ENCODE data around the gene MICU1. TPM values are rescaled to one million over a fixed set of nuclear protein-coding genes. Genes with fewer than 3 reads are reported as not detected.

Gene MICU1
- total and polyA plus RNA-seq, 2 of the 13 experiments (the other 11 are each of a cell fraction or from before 2014, with no cell fraction given) = 32.5 to 56.1 TPM

DNA sequence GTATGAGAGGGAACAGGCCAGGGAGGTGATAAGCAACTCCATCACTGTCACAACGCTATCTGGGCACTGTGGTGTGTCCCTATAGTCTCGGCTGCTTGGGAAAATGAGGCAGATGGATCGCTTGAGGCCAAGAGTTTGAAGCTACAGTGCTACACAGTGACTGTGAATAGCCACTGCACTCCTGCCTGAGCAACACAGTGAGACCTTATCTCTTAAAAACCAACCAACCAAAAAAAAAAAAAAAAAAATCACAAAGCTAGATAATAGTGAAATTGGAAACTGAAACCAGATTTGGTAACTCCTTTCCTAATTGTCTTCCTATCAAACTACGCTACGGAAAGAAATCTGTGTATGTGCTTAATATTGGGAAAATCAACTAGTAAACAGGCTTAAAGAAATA lies 14.1 kb downstream of the MICU1 start:
- in situ Hi-C loops (cut with HindIII; ENCODE audit: extremely low pct_ligation_motif_present, low pct_unique_long_range_greater_than_20kb) = no loop called here
- FAIRE-seq = no peak
- Histone ChIP-seq H3K9ac (ENCODE audit: insufficient read depth, low read depth, low read length) (no peak overlapping the region), H3K4me2 (ENCODE audit: low read depth, low read length) (no peak overlapping the region), H4K20me1 (ENCODE audit: insufficient read depth, low read length) (no peaks in the 10 kb centered on the region), H3K9me3 (ENCODE audit: low read length) (no peaks in the 10 kb centered on the region), H3K4me3 (replicated peaks in 1 of 3; ENCODE audit: insufficient read depth in 1 of 3, low read depth in 2 of 3, low read length in 3 of 3) (no peak overlapping the region), H3K27me3 (ENCODE audit: control insufficient read depth in 1 of 2, insufficient read depth in 2 of 2, low read length in 2 of 2) (no peaks in the 10 kb centered on the region), H3K27ac (ENCODE audit: extremely low read length, insufficient read depth, low read length) (no peak overlapping the region), H3K79me2 (ENCODE audit: insufficient read depth, low read length) (peaks cover 36% of the 10 kb centered on the region), H3K36me3 (replicated peaks in 1 of 2; ENCODE audit: control insufficient read depth in 1 of 2, insufficient read depth in 2 of 2, low read length in 2 of 2) (no peaks in the 10 kb centered on the region), H3K4me1 (ENCODE audit: insufficient read depth, low read length) (peaks cover 12% of the 10 kb centered on the region), H2AFZ (ENCODE audit: low read length) (no peak overlapping the region)
- ChIA-PET CTCF (ENCODE audit: low intra/inter-chr PET ratio, low total read pairs) (no interaction called here), POLR2A (no interaction called here)
- no peak for DNase-seq (ENCODE audit: low spot score)
- TF ChIP-seq, protein P1, sequence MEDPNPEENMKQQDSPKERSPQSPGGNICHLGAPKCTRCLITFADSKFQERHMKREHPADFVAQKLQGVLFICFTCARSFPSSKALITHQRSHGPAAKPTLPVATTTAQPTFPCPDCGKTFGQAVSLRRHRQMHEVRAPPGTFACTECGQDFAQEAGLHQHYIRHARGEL (CRISPR knock-in tag; IDR thresholded peaks at IDR 0.05) = no peak
- TF ChIP-seq, protein P2, sequence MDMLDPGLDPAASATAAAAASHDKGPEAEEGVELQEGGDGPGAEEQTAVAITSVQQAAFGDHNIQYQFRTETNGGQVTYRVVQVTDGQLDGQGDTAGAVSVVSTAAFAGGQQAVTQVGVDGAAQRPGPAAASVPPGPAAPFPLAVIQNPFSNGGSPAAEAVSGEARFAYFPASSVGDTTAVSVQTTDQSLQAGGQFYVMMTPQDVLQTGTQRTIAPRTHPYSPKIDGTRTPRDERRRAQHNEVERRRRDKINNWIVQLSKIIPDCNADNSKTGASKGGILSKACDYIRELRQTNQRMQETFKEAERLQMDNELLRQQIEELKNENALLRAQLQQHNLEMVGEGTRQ (IDR thresholded peaks at IDR 0.05; ENCODE audit: low read depth, low read length) = no peak
- TF ChIP-seq, protein P2 (CRISPR knock-in tag; IDR thresholded peaks at IDR 0.05; ENCODE audit: borderline replicate concordance) = no peak
- TF ChIP-seq HES4 (CRISPR knock-in tag; IDR thresholded peaks at IDR 0.05; ENCODE audit: borderline replicate concordance) = no peak
- no peak for TF ChIP-seq NFIB (CRISPR knock-in tag; IDR thresholded peaks at IDR 0.05; ENCODE audit: borderline replicate concordance)
- TF ChIP-seq, protein P3, sequence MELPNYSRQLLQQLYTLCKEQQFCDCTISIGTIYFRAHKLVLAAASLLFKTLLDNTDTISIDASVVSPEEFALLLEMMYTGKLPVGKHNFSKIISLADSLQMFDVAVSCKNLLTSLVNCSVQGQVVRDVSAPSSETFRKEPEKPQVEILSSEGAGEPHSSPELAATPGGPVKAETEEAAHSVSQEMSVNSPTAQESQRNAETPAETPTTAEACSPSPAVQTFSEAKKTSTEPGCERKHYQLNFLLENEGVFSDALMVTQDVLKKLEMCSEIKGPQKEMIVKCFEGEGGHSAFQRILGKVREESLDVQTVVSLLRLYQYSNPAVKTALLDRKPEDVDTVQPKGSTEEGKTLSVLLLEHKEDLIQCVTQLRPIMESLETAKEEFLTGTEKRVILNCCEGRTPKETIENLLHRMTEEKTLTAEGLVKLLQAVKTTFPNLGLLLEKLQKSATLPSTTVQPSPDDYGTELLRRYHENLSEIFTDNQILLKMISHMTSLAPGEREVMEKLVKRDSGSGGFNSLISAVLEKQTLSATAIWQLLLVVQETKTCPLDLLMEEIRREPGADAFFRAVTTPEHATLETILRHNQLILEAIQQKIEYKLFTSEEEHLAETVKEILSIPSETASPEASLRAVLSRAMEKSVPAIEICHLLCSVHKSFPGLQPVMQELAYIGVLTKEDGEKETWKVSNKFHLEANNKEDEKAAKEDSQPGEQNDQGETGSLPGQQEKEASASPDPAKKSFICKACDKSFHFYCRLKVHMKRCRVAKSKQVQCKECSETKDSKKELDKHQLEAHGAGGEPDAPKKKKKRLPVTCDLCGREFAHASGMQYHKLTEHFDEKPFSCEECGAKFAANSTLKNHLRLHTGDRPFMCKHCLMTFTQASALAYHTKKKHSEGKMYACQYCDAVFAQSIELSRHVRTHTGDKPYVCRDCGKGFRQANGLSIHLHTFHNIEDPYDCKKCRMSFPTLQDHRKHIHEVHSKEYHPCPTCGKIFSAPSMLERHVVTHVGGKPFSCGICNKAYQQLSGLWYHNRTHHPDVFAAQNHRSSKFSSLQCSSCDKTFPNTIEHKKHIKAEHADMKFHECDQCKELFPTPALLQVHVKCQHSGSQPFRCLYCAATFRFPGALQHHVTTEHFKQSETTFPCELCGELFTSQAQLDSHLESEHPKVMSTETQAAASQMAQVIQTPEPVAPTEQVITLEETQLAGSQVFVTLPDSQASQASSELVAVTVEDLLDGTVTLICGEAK (IDR thresholded peaks at IDR 0.05) = no peak
- TF ChIP-seq, protein P3 (CRISPR knock-in tag; IDR thresholded peaks at IDR 0.05) = no peak
- TF ChIP-seq SYNCRIP (IDR thresholded peaks at IDR 0.05; ENCODE audit: insufficient read depth, low read depth, low read length) = no peak
- TF ChIP-seq, protein P4, sequence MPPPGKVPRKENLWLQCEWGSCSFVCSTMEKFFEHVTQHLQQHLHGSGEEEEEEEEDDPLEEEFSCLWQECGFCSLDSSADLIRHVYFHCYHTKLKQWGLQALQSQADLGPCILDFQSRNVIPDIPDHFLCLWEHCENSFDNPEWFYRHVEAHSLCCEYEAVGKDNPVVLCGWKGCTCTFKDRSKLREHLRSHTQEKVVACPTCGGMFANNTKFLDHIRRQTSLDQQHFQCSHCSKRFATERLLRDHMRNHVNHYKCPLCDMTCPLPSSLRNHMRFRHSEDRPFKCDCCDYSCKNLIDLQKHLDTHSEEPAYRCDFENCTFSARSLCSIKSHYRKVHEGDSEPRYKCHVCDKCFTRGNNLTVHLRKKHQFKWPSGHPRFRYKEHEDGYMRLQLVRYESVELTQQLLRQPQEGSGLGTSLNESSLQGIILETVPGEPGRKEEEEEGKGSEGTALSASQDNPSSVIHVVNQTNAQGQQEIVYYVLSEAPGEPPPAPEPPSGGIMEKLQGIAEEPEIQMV (CRISPR knock-in tag; IDR thresholded peaks at IDR 0.05; ENCODE audit: low read depth) = no peak
- no TSS peak for BruUV-seq (replicated peaks)
- 94% methylated on average over 5 of the region's 5 CpGs for WGBS (ENCODE audit: low lambda C conversion rate)
- no peak for ATAC-seq
- intact Hi-C loops (cut with micrococcal nuclease; ENCODE audit: unreplicated experiment) = no loop called here

All from HepG2 (cell line).